HG02763 (cell line): Measurements from ENCODE around the gene PPP2R2B.
"Not testable (repeated sequence)": the region's sequence is repeated elsewhere in the genome, so short reads cannot be mapped to it uniquely, and the experiment has no call there.

Experiments used
- ATAC-seq: cut with Tn5 transposase; IDR thresholded peaks from one replicate; pipeline ENCODE4 v1.9.1; 2021; ENCODE audit warnings: mild to moderate bottlenecking, moderate library complexity; ENCODE audit not compliant: unreplicated experiment

PPP2R2B gene

DNA sequence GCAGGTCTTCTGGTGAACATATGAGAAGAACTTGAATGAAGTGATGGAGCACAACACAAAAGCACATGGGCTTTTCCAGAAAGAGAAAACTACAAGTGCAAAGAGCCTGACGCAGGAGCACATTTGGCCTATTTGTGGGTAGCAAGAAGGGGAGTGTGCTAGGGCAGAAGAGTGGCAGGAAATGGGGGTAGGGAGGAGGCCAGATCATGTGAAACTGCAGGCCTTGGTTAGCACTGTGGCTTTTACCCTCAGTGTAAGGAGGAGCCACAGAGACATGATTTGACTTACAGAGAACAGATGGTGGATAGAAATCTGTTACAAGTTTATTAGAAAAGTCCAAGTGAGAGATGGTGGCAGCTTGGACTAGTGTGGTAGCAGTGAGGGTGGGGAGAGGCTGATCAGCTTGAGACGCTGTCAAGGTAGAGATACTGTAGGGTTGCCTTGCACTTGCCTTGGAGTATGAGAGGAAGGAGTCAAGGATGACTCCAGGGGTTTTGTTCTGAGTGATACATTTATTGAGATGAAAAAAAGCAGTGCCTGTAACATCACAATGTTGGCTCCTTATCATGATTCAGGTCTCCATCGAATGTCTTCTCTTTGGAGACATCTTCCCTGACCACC, 126.7 kb downstream of the PPP2R2B start:
- ATAC-seq, result peak; percentile 99

DNA sequence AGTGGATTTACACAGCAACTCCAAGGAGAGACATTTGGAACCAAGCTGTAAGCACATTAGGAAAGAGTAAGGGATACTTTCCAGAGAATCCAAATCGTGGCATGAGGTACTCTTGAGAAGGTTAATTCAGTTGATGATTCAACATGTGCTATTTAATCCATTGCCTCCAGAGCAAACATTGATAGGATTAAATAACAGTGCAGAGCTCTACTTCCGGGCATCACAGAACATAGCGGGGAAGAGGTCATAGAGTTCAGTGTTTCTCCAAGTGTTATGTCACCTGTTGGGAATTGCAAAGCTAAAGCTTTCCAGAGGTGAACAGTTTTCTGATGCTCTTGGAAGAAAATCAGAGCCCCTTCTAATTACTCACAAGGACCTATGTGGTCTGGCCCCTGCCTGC, 127.5 kb downstream of the PPP2R2B start:
- ATAC-seq, result no peak

GRCh38 chr5:146748533-146748932, 130.0 kb downstream of the PPP2R2B start:
- ATAC-seq, result no peak

DNA sequence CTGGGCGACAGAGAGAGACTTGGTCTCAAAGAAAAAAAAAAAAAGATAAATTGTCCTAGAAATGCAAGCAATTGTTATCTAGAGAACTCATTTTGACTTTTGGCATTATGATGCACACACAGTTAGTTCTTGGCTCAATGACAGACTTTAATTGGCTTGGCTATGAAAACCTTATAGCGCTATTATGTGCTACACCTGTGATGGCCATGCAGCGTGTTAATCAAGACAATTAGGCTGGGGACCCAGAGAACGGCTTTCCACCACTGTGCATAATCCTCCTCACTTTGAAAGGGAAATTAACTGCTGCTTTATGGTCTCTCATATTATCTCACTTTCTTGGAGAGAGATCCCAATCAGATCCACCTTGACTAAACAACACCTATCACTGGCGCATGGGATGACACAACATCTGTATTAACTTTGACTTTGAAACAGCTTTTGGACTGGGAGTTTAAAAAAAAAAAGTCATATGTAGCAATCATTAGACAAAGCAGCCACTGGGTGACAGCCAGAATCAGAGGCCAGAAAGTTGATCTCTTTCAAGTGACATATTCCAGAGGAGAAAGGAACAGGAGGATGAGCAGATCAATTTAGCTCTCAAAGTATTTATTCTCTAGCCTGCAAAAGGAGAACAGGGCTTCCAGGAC, 132.5 kb downstream of the PPP2R2B start:
- no peak for ATAC-seq

DNA sequence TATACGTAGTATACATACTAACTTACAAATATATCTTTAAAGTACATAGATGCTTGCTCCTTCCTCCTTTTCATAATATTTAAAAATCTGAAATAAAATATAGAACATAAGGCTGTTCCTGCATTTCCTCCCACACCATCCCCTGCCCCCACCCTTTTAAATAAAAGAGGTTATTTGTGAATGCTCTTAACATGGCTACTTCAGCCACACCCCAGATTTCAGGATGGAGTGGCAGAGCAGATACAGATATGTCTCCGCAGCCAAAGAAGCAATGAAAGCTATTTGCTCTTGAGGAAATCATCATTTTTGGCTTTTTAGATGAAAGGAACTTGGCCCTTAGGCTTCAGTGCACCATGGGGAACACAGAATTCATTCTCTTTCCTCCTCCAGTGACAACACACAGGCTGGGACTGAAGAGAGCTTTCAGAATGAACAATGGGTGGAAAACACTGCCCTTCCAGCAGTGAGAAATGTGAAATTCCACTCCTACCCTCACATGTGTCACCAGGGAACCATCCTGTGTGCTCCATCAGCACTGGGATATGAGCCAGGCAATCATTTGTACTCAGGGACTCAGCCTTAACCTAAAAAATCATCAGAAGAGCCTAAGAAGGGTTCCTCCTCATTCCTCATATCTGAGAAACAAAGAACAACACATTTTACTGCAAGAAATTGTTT, 134.3 kb downstream of the PPP2R2B start:
- ATAC-seq, result no peak

- no peak for ATAC-seq
Measured at GRCh38 chr5:146734936-146735577, 143.5 kb downstream of the PPP2R2B start.

DNA sequence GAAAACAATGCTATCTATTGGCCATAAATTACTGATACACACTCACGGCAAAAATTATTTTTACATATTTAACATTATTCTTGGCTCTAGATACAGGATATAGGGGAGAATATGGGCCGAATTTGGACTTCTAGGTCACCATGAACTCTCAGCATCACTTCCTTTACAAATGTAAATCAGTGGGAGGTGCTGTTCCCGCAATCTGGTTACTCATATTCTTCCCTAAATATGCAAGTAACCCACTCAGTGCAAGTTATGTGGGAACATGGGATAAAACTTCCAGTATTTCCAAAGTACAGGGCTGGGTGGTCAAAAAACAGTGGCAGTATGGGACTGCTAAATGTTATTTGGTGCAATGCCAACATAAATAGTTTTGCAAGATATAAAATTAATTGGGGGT, 145.6 kb downstream of the PPP2R2B start:
- no peak for ATAC-seq

DNA sequence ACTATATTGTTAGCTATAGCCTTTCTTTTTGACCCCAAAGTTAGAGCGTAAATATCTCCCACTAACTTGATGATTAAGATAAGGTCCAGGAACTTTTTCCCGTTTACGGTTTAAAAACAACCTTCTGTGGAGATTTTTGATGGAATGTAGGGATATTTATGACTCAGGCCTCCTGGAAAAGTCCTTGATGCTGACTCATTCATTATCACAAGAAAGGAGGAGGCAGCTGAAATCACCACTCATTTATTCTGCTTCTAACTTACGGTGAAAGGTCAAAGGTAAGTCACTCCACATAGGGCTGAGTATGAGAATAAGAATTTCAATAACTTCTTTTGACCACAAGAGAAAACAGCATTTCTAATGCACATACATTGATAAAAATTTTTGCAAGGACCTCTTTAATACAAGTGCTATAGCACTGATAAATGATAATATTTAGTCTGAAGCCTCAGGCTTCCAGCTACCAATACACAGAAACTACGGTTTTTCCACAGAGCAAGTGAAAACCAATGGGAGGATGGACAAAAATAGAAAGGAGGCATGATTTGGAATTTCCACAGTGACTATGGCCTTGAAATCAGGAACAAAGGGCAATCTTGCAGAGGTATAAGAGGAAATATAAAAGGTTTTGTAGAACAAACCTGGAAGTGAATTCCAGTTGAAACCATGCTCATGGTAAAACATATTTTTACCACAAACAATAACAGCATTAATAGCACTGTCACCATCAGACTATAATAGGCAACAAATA, 146.5 kb downstream of the PPP2R2B start:
- ATAC-seq, result no peak

DNA sequence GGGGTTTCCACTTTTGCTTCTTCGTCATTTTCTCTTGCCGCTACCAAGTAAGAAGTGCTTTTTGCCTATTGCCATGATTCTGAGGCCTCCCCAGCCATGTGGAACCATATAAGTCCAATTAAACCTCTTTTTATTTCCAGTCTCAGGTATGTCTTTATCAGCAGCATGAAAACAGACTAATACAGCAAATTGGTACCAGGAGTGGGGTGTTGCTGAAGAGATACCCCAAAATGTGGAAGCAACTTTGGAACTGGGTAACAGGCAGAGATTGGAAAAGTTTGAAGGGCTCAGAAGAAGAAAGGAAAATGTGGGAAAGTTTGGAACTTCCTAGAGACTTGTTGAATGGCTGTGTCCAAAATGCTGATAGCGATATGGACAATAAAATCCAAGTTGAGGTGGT, 149.8 kb downstream of the PPP2R2B start:
- ATAC-seq, result not testable (repeated sequence)

DNA sequence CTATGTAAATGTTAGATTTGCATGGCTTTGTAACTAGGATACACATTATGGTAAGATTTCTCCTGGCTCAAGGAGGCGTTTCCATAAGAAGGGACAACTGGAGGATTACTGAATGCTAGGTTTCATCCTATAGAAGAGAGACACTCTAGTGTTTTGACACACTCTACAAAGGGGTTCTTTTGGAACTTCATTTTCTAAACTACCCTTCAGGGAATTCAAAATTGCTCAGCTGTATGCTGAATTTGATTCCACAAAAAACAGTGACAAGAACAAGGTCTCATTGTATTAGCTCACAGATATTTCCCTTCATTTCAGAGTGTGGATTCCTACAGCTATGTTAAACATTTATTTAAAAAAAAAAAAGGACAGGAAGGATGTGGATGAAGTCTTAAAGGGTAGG, 151.7 kb downstream of the PPP2R2B start:
- ATAC-seq, result no peak

DNA sequence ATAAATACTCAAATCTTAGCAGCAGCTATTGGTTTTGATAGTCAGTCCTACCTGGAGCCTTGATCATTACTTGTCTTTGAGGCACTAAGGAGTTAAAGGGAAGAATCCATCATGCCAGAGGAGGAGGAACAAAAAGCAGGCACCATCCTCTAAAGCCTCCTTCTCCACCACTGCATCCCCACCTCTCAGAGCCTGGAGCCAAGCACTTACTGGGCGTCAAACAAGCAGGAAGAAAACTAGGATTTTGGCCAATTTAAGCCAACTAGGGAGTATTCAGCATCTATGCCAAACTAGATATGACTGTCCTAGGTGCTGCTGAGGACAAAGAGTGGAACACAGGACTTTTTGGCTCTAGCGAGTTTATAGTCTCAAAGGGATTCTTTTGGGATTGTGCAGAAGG, 152.5 kb downstream of the PPP2R2B start:
- no peak for ATAC-seq

DNA sequence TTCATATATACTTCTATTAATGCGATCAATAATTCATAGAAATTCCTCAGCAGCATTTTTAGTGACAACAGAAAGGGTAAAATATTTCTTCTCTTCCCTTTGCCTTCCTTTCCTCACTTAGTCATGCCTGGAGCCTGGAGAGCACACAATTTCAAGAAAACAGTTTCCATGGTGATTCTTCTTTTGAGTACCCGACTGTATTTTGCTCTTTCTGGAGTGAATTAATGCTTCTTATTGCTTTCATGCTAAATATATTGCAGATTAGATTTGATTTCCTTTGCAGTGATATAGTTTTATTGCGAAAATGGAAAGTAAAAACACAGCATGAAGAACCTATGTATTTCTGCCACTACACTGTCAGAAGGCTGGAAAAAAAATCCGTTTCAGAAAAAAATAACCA, 153.5 kb downstream of the PPP2R2B start:
- no peak for ATAC-seq

DNA sequence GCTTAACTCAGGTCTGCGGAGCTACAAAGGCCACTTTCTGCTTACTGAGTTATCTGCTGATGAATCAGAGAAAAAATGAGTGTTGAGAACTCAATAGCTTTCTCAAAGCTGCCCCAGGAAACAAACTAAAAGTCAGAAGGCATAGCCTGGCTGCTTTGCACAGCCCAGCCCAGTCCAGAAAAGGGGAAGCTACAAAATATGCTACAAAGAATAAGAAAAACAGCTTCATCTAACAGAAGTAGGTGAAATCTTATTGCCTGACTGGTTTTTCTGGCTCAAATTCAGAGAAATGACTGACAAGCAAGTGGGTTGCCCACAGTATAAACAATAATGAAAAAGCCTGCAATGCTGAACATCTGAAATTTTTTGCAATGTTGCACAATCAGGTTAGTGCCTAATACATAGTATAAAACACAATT, 156.2 kb downstream of the PPP2R2B start:
- ATAC-seq, result no peak

- ATAC-seq, result no peak
Measured at GRCh38 chr5:146721073-146721815, 157.3 kb downstream of the PPP2R2B start.

DNA sequence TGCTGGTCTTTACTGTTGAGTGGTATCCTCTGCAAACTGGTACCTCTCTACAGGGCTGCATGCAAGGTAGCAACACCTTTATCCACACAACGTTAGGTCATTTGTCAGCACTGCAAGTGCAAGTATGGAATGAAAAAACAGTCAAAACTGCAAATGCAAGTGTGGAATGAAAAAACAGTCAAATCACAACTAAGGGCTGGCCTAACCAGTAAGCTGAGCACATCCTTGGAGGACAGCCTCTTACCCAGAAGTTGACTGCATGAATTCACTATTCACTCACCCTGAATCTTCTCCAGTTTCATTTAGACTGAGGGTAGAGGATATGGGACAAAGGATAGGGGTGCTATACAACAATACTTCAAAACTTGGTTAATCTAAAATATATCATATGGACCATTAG, 158.4 kb downstream of the PPP2R2B start:
- no peak for ATAC-seq

DNA sequence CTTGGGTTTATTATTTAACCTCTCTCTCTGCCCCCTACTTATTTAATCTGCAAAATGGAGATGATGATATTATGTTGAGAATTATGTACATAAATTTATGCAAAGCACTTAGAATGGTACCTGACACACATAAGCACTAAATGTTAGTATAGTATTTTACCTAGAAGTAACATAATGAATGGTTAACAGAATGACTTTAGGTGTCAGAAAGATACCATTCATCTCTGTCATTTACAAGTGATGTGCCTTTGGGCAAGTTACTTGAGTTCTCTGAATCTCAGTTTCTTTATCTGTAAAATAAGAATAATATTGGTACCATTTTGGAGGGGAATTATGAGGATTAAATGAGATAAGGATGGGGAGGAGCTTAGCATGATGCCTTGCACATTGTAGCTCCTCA, 159.4 kb downstream of the PPP2R2B start:
- no peak for ATAC-seq

GRCh38 chr5:146718609-146719008, 159.9 kb downstream of the PPP2R2B start:
- no peak for ATAC-seq

DNA sequence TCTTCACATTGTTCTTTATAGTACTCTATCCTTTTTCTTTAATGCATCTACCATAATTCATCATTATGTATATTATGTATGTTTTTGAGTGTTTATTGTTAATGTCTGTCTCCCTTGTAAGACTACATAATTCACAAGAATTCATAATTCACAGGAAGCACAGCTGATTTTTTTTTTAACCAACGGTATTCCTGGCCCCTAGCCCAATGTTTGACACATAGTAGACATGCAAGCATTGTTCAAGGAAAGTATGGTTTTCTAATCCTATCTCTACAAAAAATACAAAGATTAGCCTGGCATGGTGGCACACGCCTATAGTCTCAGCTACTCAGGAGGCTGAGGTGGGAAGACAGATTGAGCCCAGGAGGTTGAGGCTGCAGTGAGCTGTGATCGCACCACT, 160.6 kb downstream of the PPP2R2B start:
- no peak for ATAC-seq

GRCh38 chr5:146716636-146717035, 161.9 kb downstream of the PPP2R2B start:
- no peak for ATAC-seq

GRCh38 chr5:146710348-146710747, 168.2 kb downstream of the PPP2R2B start:
- no peak for ATAC-seq
